Measurements from ENCODE around the gene GID4. TPM values are rescaled to one million over a fixed set of nuclear protein-coding genes. Genes with fewer than 3 reads are reported as not detected.

GID4 gene
- total and polyA plus RNA-seq, 9 donors = 6.0 to 14.4 (median 11.2) TPM

Other genes starting within 250 kb of the GID4 start
- gene SREBF1, start 202.4 kb upstream of the GID4 start, total RNA-seq = 100 to 1,000 TPM in 3 of 7 donors, 10 to 100 TPM in 4; 30.3 to 190 (median 97.4) TPM
- 10 to 100 TPM; 24.3 to 44.3 TPM for gene SREBF1, start 202.4 kb upstream of the GID4 start, polyA plus RNA-seq
- 10 to 100 TPM; 25.6 to 62.5 (median 50.4) TPM for gene TOM1L2, start 67.0 kb upstream of the GID4 start, total RNA-seq
- gene TOM1L2, start 67.0 kb upstream of the GID4 start, polyA plus RNA-seq = 10 to 100 TPM; 33.4 to 39.7 TPM
- 10 to 100 TPM in 1 of 7 donors, 1 to 10 TPM in 6; 3.6 to 35.3 (median 6.0) TPM for gene DRC3, start 66.5 kb upstream of the GID4 start, total RNA-seq
- 1 to 10 TPM; 4.6 to 8.5 TPM for gene DRC3, start 66.5 kb upstream of the GID4 start, polyA plus RNA-seq
- 10 to 100 TPM in 5 of 7 donors, 1 to 10 TPM in 2; 5.5 to 18.6 (median 15.5) TPM for gene ATPAF2, start 240 bp upstream of the GID4 start, total RNA-seq
- gene ATPAF2, start 240 bp upstream of the GID4 start, polyA plus RNA-seq = 10 to 100 TPM; 11.7 to 34.5 TPM
- 10 to 100 TPM; 24.2 to 45.9 (median 42.0) TPM for gene DRG2, start 48.5 kb downstream of the GID4 start, total RNA-seq
- 10 to 100 TPM; 18.1 to 34.7 TPM for gene DRG2, start 48.5 kb downstream of the GID4 start, polyA plus RNA-seq
- 1 to 10 TPM; 1.5 to 5.4 (median 4.7) TPM for gene MYO15A, start 69.3 kb downstream of the GID4 start, total RNA-seq
- 1 to 10 TPM; 1.8 to 2.7 TPM for gene MYO15A, start 69.3 kb downstream of the GID4 start, polyA plus RNA-seq
- 100 to 1,000 TPM in 5 of 7 donors, 10 to 100 TPM in 2; 51.5 to 137 (median 105) TPM for gene ALKBH5, start 144.4 kb downstream of the GID4 start, total RNA-seq
- 10 to 100 TPM; 39.6 to 54.4 TPM for gene ALKBH5, start 144.4 kb downstream of the GID4 start, polyA plus RNA-seq
- gene LLGL1, start 186.2 kb downstream of the GID4 start, total RNA-seq = 10 to 100 TPM; 19.0 to 28.0 (median 23.3) TPM
- 10 to 100 TPM in 1 of 2 donors, 1 to 10 TPM in 1; 2.5 to 16.4 TPM for gene LLGL1, start 186.2 kb downstream of the GID4 start, polyA plus RNA-seq
- gene FLII, start 219.3 kb downstream of the GID4 start, total RNA-seq = 100 to 1,000 TPM; 127 to 245 (median 178) TPM
- gene FLII, start 219.3 kb downstream of the GID4 start, polyA plus RNA-seq = 100 to 1,000 TPM; 132 to 152 TPM
- gene MIEF2, start 221.3 kb downstream of the GID4 start, total RNA-seq = 10 to 100 TPM; 15.1 to 36.1 (median 23.2) TPM
- gene MIEF2, start 221.3 kb downstream of the GID4 start, polyA plus RNA-seq = 10 to 100 TPM in 1 of 2 donors, 1 to 10 TPM in 1; 4.0 to 21.9 TPM